Measurements from ENCODE around the gene PPP6R2. TPM values are rescaled to one million over a fixed set of nuclear protein-coding genes. Genes with fewer than 3 reads are reported as not detected.

The PPP6R2 gene
- total RNA-seq, 1 donor from 2014 or later, result 55.5 TPM

DNA sequence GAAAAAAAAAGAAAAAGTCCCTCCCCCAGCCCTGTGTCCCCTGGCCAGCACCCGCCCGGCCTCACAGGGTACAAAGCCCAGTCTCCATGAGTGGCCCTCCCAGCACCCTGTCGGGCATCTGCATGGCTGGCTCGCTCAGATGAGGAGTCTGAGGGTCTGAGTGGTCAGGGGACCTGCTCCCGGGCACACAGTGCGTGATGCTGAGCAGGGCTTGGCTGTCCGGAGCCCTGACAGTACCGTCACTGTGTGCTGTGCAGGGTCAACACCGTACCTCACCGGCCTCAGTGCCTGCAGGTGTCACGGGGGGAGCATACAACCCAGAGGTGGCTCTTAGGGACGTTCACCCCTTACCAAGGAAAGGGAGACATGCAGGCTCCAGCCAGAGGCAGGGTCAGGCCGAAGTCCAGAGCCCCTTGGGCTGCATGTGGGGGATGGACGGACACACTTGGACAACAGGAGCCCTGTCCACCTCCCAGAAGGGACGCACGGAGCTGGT is 32.1 kb upstream of the PPP6R2 start:
- Histone ChIP-seq H3K4me1 (peaks cover 8 to 9% of the 10 kb centered on the region in 2 donors), H3K27me3 (no peaks in the 10 kb centered on the region), H3K36me3 (no peaks in the 10 kb centered on the region), H3K4me3 (no peak overlapping the region), H3K9me3 (no peaks in the 10 kb centered on the region), H3K27ac (no peak overlapping the region)
- intact Hi-C loops (cut with DNase I), result no loop called here
- TF ChIP-seq, protein P1, sequence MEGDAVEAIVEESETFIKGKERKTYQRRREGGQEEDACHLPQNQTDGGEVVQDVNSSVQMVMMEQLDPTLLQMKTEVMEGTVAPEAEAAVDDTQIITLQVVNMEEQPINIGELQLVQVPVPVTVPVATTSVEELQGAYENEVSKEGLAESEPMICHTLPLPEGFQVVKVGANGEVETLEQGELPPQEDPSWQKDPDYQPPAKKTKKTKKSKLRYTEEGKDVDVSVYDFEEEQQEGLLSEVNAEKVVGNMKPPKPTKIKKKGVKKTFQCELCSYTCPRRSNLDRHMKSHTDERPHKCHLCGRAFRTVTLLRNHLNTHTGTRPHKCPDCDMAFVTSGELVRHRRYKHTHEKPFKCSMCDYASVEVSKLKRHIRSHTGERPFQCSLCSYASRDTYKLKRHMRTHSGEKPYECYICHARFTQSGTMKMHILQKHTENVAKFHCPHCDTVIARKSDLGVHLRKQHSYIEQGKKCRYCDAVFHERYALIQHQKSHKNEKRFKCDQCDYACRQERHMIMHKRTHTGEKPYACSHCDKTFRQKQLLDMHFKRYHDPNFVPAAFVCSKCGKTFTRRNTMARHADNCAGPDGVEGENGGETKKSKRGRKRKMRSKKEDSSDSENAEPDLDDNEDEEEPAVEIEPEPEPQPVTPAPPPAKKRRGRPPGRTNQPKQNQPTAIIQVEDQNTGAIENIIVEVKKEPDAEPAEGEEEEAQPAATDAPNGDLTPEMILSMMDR (IDR thresholded peaks at IDR 0.05), result no peak
- no peak for DNase-seq (ENCODE audit: low spot score in 2 of 2)

DNA sequence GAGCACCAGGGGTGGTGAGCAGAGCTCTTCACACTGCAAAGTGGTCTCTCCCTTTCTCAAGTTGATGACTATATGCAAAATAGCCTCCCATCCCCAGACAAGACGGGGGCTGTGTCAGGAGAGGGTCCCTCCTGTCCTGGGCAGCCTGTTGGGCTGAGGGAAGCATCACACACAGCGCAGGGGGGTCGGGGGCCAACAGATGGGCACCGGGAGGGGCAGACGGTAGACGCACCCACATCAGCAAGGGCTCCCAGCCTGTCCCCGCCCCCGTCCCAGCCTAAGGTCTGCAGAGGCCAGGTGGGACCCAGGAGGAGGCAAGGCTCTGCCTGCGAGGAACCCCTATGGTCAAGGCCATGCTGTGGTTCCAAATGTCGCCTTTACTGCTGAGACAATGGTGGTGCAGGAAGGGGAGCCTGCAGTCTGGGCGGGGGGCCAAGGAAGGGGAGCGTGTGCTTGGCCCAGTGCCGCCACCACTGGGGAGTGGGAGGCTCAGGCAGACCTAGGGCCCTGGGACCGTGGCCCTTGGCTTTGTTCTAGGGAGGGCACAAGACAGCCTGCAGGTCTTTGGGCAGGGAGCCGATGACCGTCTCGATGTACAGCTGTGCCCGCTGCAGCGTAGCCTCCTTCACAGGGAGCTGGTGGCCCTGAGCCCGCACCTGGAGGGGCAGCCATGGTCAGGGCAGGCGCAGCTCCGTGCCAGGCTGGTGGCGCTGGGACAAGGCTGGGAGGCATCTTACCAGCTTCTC is 31.3 kb upstream of the PPP6R2 start:
- no peaks in the 10 kb centered on the region for H3K36me3 ChIP-seq
- H3K4me1 ChIP-seq, result peaks cover 8 to 9% of the 10 kb centered on the region in 2 donors
- H3K4me3 ChIP-seq, result no peak overlapping the region
- H3K9me3 ChIP-seq, result no peaks in the 10 kb centered on the region
- intact Hi-C loops (cut with DNase I), result no loop called here
- no peak for DNase-seq (ENCODE audit: low spot score in 2 of 2)
- TF ChIP-seq, protein P1 (IDR thresholded peaks at IDR 0.05), result no peak
- no peaks in the 10 kb centered on the region for H3K27me3 ChIP-seq
- H3K27ac ChIP-seq, result no peak overlapping the region

DNA sequence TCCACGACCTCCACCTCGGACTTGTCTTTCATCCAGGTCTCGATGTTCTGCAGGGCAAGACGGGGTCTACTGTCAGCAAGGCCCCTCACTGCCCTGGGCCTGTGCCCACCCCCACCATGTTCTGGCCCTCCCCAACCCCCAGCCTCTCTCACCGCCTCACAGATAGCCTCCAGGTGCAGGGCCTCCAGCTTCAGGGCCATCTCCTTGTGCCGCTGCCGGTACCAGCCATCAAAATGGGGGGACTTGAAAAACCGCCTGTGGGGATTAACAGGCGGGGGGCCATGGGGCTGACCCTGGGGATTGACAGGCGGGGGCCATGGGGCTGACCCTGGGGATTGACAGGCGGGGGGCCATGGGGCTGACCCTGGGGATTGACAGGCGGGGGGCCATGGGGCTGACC is 30.8 kb upstream of the PPP6R2 start:
- intact Hi-C loops (cut with DNase I), result no loop called here
- TF ChIP-seq, protein P1 (IDR thresholded peaks at IDR 0.05), result no peak
- Histone ChIP-seq H3K27me3 (no peaks in the 10 kb centered on the region), H3K4me1 (peaks cover 8 to 9% of the 10 kb centered on the region in 2 donors), H3K36me3 (no peaks in the 10 kb centered on the region), H3K27ac (no peak overlapping the region), H3K9me3 (no peaks in the 10 kb centered on the region), H3K4me3 (no peak overlapping the region)
- DNase-seq (ENCODE audit: low spot score in 2 of 2), result no peak

DNA sequence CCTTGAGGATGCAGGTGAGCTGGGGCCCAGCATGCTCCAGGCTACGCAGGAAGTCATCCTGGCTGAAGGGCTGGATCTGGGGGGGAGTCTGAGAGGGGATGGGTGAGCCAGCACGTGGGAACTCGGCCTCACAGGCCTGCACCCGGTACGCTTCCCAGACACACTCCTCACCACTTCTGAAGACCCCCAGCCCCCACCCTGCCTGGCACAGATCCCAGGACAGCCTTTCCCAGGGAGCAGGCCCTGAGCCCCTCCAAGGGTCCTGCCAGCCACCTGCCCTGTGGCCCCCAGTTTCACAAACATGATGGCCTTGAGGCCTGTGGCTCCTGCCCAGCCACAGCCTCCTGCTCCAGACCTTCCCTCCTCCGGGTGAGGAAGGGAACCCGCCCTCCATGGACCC is 30.1 kb upstream of the PPP6R2 start:
- no peaks in the 10 kb centered on the region for H3K36me3 ChIP-seq
- TF ChIP-seq, protein P1 (IDR thresholded peaks at IDR 0.05), result no peak
- intact Hi-C loops (cut with DNase I), result no loop called here
- no peaks in the 10 kb centered on the region for H3K27me3 ChIP-seq
- DNase-seq (ENCODE audit: low spot score in 2 of 2), result no peak
- H3K4me1 ChIP-seq, result peaks cover 6% of the 10 kb centered on the region in 2 donors
- H3K4me3 ChIP-seq, result no peak overlapping the region
- no peak overlapping the region for H3K27ac ChIP-seq
- H3K9me3 ChIP-seq, result no peaks in the 10 kb centered on the region

DNA sequence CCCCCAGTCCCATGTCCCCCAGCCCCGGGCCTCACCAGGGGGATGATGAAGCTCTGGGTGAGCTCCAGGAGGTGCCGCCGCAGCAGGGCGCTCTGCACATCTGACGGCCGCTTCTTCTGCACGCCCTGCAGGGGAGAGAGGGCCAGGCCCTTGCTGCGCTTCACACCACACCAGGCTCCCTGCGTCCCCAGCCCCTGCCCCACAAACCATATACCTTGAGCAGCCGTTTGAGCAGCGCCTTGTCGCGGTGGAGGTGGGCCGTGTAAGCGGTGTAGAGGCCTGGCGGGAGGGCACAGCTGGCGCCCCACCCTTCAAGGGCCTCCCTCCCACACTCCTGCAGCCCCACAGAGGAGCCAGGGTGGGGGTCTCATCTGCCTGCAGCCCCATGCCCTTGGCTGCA is 29.5 kb upstream of the PPP6R2 start:
- no peak overlapping the region for H3K27ac ChIP-seq
- peaks cover 3% of the 10 kb centered on the region in 2 donors for H3K4me1 ChIP-seq
- no peaks in the 10 kb centered on the region for H3K9me3 ChIP-seq
- intact Hi-C loops (cut with DNase I), result no loop called here
- DNase-seq (ENCODE audit: low spot score in 2 of 2), result no peak
- no peaks in the 10 kb centered on the region for H3K27me3 ChIP-seq
- H3K36me3 ChIP-seq, result no peaks in the 10 kb centered on the region
- TF ChIP-seq, protein P1 (IDR thresholded peaks at IDR 0.05), result no peak
- no peak overlapping the region for H3K4me3 ChIP-seq

Data from ascending aorta (tissue), 2 donors.